ENCODE data around the gene FANCC.

The FANCC gene

GRCh38 chr9:95327239-95327865, 9.8 kb upstream of the FANCC start:
- no peak for TF ChIP-seq CTCF (conservative IDR thresholded peaks at IDR 0.05)

DNA sequence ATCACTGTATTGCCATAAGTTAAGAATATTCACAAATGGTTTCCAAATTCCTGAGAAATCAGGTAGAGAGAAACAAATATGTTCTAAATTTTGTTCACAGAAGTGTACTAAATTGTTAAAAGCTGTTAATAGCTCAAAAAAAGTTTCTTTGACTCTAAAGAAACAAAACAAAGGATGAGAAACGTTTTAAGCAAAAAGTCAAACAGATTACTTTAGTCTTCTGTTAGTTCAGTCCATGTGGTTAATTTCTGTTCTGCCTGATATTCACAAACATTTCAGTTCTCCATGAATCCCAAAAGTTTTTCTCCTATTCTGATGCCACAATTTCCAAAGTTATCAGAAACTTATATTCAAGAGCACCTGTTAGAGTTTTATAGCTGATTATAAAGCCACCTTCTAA, 7.7 kb upstream of the FANCC start:
- no peak overlapping the region for H3K27ac ChIP-seq

More at GRCh38 chr9:95327239-95327865, 9.8 kb upstream of the FANCC start:
- no peak overlapping the region for H3K27ac ChIP-seq

DNA sequence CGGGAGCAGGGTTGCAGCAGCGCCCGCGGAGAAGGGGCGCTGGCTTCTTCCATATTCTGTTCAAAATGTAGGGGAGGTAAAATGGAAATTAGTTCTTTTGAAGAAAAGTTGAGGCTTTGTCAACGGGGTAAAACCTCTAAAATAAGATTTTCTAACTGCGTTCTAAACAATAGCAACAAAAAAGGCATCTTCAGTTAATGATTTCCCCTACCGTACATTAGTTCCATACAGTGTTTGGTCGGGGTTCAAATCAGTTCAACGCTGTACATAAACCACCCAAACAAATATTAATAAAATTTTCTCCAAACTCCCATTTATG, 343 bp upstream of the FANCC start:
- peak overlapping the region; percentile 95 for H3K27ac ChIP-seq
- TF ChIP-seq CTCF (conservative IDR thresholded peaks at IDR 0.05): no peak

More for the DNA sequence above, 7.7 kb upstream of the FANCC start:
- no peak for TF ChIP-seq CTCF (conservative IDR thresholded peaks at IDR 0.05)

GRCh38 chr9:95316794-95317118, 753 bp downstream of the FANCC start:
- peak overlapping the region; percentile 95 for H3K27ac ChIP-seq

GRCh38 chr9:95316274-95316673, 1.2 kb downstream of the FANCC start:
- H3K27ac ChIP-seq: peak overlapping the region; percentile 95
- TF ChIP-seq CTCF (conservative IDR thresholded peaks at IDR 0.05): no peak

More at GRCh38 chr9:95316794-95317118, 753 bp downstream of the FANCC start:
- peak; percentile 16; the same call in 1 of the 2 replicates for TF ChIP-seq CTCF (conservative IDR thresholded peaks at IDR 0.05)

DNA sequence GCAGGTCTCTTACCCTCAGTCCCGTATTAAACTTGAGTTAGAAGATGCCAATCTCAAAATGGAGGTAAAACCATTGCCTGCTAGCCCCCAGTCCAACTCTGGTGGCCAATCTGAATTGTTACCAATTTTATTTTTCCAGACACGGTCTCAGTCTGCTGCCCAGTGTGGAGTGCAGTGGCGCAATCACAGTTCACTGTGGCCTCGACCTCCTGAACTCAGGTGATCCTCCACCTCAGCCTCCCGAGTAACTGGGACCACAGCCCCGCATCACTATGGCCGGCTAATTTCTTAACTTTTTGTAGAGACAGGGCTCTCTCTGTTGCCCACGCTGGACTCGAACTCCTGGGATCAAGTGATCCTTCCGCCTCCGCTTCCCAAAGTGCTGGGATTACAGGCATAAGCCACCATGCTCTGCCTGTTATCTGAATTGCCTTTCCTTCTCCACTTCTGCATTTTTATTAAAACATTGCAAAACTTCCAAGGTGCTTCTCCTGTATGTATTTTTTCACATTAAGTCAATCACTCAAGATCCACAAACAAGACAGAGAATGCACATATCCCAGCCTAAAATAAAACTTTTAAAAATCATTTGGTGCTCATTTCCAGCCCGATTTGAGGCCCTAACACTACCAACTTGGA, 2.3 kb downstream of the FANCC start:
- TF ChIP-seq CTCF (conservative IDR thresholded peaks at IDR 0.05): no peak
- H3K27ac ChIP-seq: peak overlapping the region; percentile 95; the same call in 1 of the 2 replicates

DNA sequence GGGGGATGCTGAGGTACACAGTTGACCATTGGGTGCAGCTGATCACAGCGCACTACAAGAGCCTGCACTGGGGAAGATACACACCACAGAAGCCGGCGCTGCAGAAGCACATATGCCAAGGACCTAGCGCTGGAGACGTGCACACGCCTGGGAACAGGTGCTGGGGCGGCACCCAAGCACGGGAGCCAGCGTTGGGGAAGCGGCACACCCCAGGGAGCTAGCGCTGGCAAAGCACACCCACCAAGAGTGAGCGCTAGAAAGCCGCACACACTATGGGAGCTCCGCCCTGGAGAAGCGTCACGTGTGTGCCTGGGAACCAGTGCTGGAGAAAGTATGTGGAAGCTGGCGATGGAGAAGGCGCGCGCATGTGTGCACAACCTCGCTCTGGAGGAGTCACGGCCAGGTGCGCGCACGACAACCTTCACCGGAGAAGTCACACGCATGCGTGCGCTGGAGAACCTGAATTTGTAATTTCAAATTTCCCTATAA, 4.5 kb downstream of the FANCC start:
- no peak for TF ChIP-seq CTCF (conservative IDR thresholded peaks at IDR 0.05)

More for the DNA sequence above, 4.5 kb downstream of the FANCC start:
- H3K27ac ChIP-seq: peak overlapping the region; percentile 60
